GM18517 (cell line): ENCODE measurements around the gene GRIK2.
"Not testable (repeated sequence)": the region's sequence is repeated elsewhere in the genome, so short reads cannot be mapped to it uniquely, and the experiment has no call there.

Experiments used
- ATAC-seq: cut with Tn5 transposase; IDR thresholded peaks from one replicate; pipeline ENCODE4 v1.9.1; 2021; ENCODE audit warnings: mild to moderate bottlenecking, moderate library complexity; ENCODE audit not compliant: unreplicated experiment

The GRIK2 gene

GRCh38 chr6:101393251-101393828 is at the start of gene GRIK2:
TSS of gene GRIK2 (plus strand) at chr6:101393708.
- no peak for ATAC-seq

- no peak for ATAC-seq
Measured at GRCh38 chr6:101344885-101345284, 48.6 kb upstream of the GRIK2 start.

- ATAC-seq: no peak
Measured at GRCh38 chr6:101348816-101349215, 44.7 kb upstream of the GRIK2 start.

GRCh38 chr6:101350631-101351030 is 42.9 kb upstream of the GRIK2 start:
- ATAC-seq: not testable (repeated sequence)

GRCh38 chr6:101351173-101351572 is 42.3 kb upstream of the GRIK2 start:
- ATAC-seq: no peak

- ATAC-seq: no peak
Measured at GRCh38 chr6:101352316-101352715, 41.2 kb upstream of the GRIK2 start.

- no peak for ATAC-seq
Measured at GRCh38 chr6:101365181-101365580, 28.3 kb upstream of the GRIK2 start.

GRCh38 chr6:101379926-101380325 is 13.6 kb upstream of the GRIK2 start:
- ATAC-seq: no peak

- ATAC-seq: no peak
Measured at GRCh38 chr6:101380897-101381630, 12.4 kb upstream of the GRIK2 start.

GRCh38 chr6:101383747-101384146 is 9.8 kb upstream of the GRIK2 start:
- not testable (repeated sequence) for ATAC-seq

- no peak for ATAC-seq
Measured at GRCh38 chr6:101386982-101387381, 6.5 kb upstream of the GRIK2 start.

- no peak for ATAC-seq
Measured at GRCh38 chr6:101391772-101392585, 1.5 kb upstream of the GRIK2 start.

- ATAC-seq: no peak
Measured at GRCh38 chr6:101392586-101393230, 800 bp upstream of the GRIK2 start.

GRCh38 chr6:101393829-101394251 is 332 bp downstream of the GRIK2 start:
- ATAC-seq: no peak

- ATAC-seq: no peak
Measured at GRCh38 chr6:101394936-101395335, 1.4 kb downstream of the GRIK2 start.

GRCh38 chr6:101395345-101395744 is 1.8 kb downstream of the GRIK2 start:
- no peak for ATAC-seq

- no peak for ATAC-seq
Measured at GRCh38 chr6:101396548-101397173, 3.2 kb downstream of the GRIK2 start.

- ATAC-seq: no peak
Measured at GRCh38 chr6:101397199-101397598, 3.7 kb downstream of the GRIK2 start.

GRCh38 chr6:101398716-101399615 is 5.5 kb downstream of the GRIK2 start:
- ATAC-seq: no peak
